Stimulated activated memory B cell treated with anti-CD40 and anti-IgM and Interleukin-4, amounts not matched to agents 10 μg/mL and 1 μg/mL and 100 μg/mL, for 72 hours (primary cell): ENCODE data around the gene ZNF254.

Source experiments
- ATAC-seq: fragments of 150-1000 bp; cut with Tn5 transposase; 2 replicates; pipeline ENCODE4 v1.10.0; 2021
- H3K27ac Mint-ChIP-seq: one replicate; pipeline ENCODE4 v1.8.0; 2022; ENCODE audit warnings: mild to moderate bottlenecking, mixed read lengths
- H3K27me3 Mint-ChIP-seq: one replicate; pipeline ENCODE4 v1.8.0; 2022; ENCODE audit warnings: mixed read lengths
- H3K36me3 Mint-ChIP-seq: one replicate; pipeline ENCODE4 v1.8.0; 2022; ENCODE audit warnings: mixed read lengths
- H3K4me1 Mint-ChIP-seq: one replicate; pipeline ENCODE4 v1.8.0; 2022; ENCODE audit warnings: mixed read lengths
- H3K4me3 Mint-ChIP-seq: one replicate; pipeline ENCODE4 v1.8.0; 2022; ENCODE audit warnings: mild to moderate bottlenecking, moderate library complexity, mixed read lengths
- H3K9me3 Mint-ChIP-seq: one replicate; pipeline ENCODE4 v1.8.0; 2022; ENCODE audit warnings: mixed read lengths

Gene ZNF254

GRCh38 chr19:24101459-24102115 is 14.6 kb downstream of the ZNF254 start:
- Mint-ChIP-seq H3K9me3 (peaks cover 5% of the 10 kb centered on the region), H3K4me3 (no peak overlapping the region), H3K4me1 (no peaks in the 10 kb centered on the region), H3K27ac (no peak overlapping the region), H3K36me3 (peaks cover 67% of the 10 kb centered on the region), H3K27me3 (no peaks in the 10 kb centered on the region)
- no peak for ATAC-seq

DNA sequence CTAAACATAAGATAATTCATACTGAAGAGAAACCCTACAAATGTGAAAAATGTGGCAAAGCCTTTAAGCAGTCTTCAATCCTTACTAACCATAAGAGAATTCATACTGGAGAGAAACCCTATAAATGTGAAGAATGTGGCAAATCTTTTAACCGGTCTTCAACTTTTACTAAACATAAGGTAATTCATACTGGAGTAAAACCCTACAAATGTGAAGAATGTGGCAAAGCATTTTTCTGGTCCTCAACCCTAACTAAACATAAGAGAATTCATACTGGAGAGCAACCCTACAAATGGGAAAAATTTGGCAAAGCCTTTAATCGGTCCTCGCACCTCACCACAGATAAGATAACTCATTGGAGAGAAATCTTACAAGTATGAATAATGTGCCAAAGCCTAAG is 40.6 kb downstream of the ZNF254 start:
- Mint-ChIP-seq H3K27ac (no peak overlapping the region), H3K27me3 (no peaks in the 10 kb centered on the region), H3K4me1 (no peaks in the 10 kb centered on the region), H3K4me3 (no peak overlapping the region), H3K36me3 (peaks cover 81% of the 10 kb centered on the region), H3K9me3 (peaks cover 19% of the 10 kb centered on the region)
- no peak for ATAC-seq

- Mint-ChIP-seq H3K9me3 (peaks cover 33% of the 10 kb centered on the region), H3K27ac (no peak overlapping the region), H3K4me1 (no peaks in the 10 kb centered on the region), H3K36me3 (peaks cover 60% of the 10 kb centered on the region), H3K4me3 (no peak overlapping the region), H3K27me3 (no peaks in the 10 kb centered on the region)
- no peak for ATAC-seq
These were observed 53.1 kb downstream of the ZNF254 start for GRCh38 chr19:24140099-24140498.

DNA sequence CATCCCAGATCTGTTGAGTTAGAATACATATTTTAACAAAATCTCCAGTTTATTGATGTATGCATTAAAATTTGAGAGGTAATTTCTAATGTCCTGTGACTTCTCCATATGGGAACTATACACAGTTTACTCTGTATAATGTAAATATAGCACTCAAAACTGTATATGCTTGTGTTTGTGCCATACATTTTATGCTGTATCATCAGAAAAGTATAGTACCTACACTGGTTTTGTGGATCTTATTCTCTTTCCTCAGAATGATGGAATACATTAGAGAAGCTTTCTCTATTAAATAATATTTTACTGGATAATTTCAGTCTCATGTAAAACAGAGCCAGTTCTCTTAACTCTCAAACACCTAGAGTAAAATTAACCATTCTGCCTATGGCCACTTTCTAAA is 53.6 kb downstream of the ZNF254 start:
- Mint-ChIP-seq H3K27me3 (no peaks in the 10 kb centered on the region), H3K4me1 (no peaks in the 10 kb centered on the region), H3K4me3 (no peak overlapping the region), H3K9me3 (peaks cover 32% of the 10 kb centered on the region), H3K36me3 (peaks cover 60% of the 10 kb centered on the region), H3K27ac (no peak overlapping the region)
- no peak for ATAC-seq

- Mint-ChIP-seq H3K4me3 (no peak overlapping the region), H3K27ac (no peak overlapping the region), H3K27me3 (no peaks in the 10 kb centered on the region), H3K9me3 (peaks cover 24% of the 10 kb centered on the region), H3K36me3 (peaks cover 57% of the 10 kb centered on the region), H3K4me1 (no peaks in the 10 kb centered on the region)
- no peak for ATAC-seq
These were observed 54.6 kb downstream of the ZNF254 start for GRCh38 chr19:24141612-24142011.

DNA sequence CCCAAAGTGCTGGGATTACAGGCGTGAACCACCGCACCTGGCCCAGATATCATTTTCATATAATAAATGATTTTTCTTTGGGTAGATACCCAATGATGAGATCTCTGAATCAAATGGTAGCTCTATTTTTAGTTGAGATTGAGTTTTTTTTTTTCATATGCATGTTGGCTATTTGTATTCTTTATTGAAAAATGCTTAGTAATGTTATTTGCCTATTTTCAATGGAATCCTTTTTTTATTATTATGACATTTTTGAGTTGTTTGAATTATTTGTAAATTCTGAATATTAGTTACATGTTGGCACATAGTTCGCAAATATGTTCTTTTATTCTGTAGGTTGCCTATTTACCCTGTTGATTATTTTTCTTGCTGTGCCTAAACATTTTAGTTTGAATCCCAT is 55.8 kb downstream of the ZNF254 start:
- no peak for ATAC-seq
- H3K36me3 Mint-ChIP-seq, result peaks cover 51% of the 10 kb centered on the region
- no peaks in the 10 kb centered on the region for H3K4me1 Mint-ChIP-seq
- H3K4me3 Mint-ChIP-seq, result no peak overlapping the region
- H3K9me3 Mint-ChIP-seq, result peaks cover 22% of the 10 kb centered on the region
- no peak overlapping the region for H3K27ac Mint-ChIP-seq
- H3K27me3 Mint-ChIP-seq, result no peaks in the 10 kb centered on the region

GRCh38 chr19:24159707-24160106 is 72.7 kb downstream of the ZNF254 start:
- Mint-ChIP-seq H3K9me3 (peaks cover 29% of the 10 kb centered on the region), H3K27me3 (no peaks in the 10 kb centered on the region), H3K36me3 (peaks cover 30% of the 10 kb centered on the region), H3K4me3 (no peak overlapping the region), H3K27ac (no peak overlapping the region), H3K4me1 (no peaks in the 10 kb centered on the region)
- no peak for ATAC-seq

DNA sequence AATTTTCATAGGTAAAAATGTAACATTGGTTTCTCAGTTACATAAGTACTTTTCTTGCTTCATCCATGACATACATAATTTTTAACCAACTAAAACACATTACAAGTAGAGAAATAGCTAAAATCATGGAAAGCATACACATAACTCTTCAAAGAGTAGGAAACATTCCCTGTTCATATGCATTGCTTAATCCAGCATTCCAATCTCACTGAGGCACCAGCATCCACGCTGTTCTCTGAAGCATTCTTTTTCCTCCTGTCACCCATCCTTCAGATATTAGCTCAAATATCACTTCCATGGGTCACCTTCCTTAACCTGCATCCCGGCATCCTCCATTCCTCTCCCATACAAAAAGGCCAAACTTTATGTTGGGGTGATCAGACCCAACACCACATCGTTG is 79.1 kb downstream of the ZNF254 start:
- Mint-ChIP-seq H3K36me3 (peaks cover 15% of the 10 kb centered on the region), H3K9me3 (peaks cover 32% of the 10 kb centered on the region), H3K27ac (no peak overlapping the region), H3K4me1 (no peaks in the 10 kb centered on the region), H3K27me3 (no peaks in the 10 kb centered on the region), H3K4me3 (no peak overlapping the region)
- no peak for ATAC-seq

DNA sequence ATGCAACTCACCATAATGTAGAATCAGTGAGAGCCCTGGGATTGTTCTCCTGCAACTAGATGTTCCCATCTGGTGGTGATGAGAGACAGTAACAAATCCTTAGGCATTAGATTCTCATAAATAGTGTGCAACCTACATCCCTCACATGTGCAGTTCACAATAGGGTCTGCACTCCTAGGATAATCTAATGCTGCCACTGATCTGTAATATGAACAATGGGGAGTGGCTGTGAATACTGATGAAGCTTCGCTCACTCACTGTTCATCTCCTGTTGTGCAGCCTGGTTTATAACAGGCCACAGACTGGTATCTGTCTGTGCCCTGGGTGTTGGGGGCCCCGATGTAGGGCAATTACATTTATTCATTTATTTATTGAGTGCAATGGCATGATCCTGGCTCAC is 86.9 kb downstream of the ZNF254 start:
- Mint-ChIP-seq H3K9me3 (peaks cover 7% of the 10 kb centered on the region), H3K27me3 (peaks cover 3% of the 10 kb centered on the region), H3K4me1 (no peaks in the 10 kb centered on the region), H3K36me3 (peaks cover 8% of the 10 kb centered on the region), H3K27ac (no peak overlapping the region), H3K4me3 (no peak overlapping the region)
- no peak for ATAC-seq

- no peak for ATAC-seq
- Mint-ChIP-seq H3K27ac (no peak overlapping the region), H3K4me1 (no peaks in the 10 kb centered on the region), H3K4me3 (no peak overlapping the region), H3K36me3 (peaks cover 20% of the 10 kb centered on the region), H3K9me3 (peaks cover 27% of the 10 kb centered on the region), H3K27me3 (peaks cover 18% of the 10 kb centered on the region)
These were observed 90.7 kb downstream of the ZNF254 start for GRCh38 chr19:24177686-24178085.

GRCh38 chr19:24178207-24178606 is 91.2 kb downstream of the ZNF254 start:
- Mint-ChIP-seq H3K27ac (no peak overlapping the region), H3K4me1 (no peaks in the 10 kb centered on the region), H3K4me3 (no peak overlapping the region), H3K9me3 (peaks cover 27% of the 10 kb centered on the region), H3K36me3 (peaks cover 20% of the 10 kb centered on the region), H3K27me3 (peaks cover 18% of the 10 kb centered on the region)
- ATAC-seq, result no peak
